CD4-positive, alpha-beta T cell treated with Interleukin-15 for 1 hour (primary cell): Measurements from ENCODE around the gene GSTK1.

Experiments
- DNase-seq: peaks from one replicate; pipeline ENCODE4 v3.0.0-alpha.2; 2020

The GSTK1 gene

GRCh38 chr7:143300959-143301935 is 38.0 kb downstream of the GSTK1 start:
- DNase-seq: peak; percentile 28

- no peak for DNase-seq
Observed at GRCh38 chr7:143303733-143304132, 40.5 kb downstream of the GSTK1 start.

- DNase-seq: no peak
Observed at GRCh38 chr7:143304938-143305337, 41.7 kb downstream of the GSTK1 start.

DNA sequence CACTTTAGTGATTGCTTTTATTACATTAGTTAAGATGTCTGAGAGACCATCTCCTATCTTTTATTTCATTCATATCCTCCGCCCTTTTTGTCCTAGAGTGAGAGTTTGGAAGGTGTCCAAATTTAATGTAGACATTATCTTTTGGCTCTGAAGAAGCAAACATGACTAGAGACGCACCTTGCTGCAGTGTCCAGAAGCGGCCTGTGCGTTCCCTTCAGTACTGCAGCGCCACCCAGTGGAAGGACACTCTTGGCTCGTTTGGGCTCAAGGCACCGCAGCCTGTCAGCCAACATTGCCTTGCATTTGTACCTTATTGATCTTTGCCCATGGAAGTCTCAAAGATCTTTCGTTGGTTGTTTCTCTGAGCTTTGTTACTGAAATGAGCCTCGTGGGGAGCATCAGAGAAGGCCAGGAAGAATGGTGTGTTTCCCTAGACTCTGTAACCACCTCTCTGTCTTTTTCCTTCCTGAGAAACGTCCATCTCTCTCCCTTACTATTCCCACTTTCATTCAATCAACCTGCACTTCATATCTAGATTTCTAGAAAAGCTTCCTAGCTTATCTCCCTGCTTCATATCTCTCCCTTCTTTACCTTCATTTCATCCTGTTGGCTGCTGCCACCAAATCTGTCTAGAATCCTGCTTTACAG is 42.3 kb downstream of the GSTK1 start:
- peak; percentile 70 for DNase-seq

GRCh38 chr7:143308632-143309031 is 45.4 kb downstream of the GSTK1 start:
- no peak for DNase-seq

DNA sequence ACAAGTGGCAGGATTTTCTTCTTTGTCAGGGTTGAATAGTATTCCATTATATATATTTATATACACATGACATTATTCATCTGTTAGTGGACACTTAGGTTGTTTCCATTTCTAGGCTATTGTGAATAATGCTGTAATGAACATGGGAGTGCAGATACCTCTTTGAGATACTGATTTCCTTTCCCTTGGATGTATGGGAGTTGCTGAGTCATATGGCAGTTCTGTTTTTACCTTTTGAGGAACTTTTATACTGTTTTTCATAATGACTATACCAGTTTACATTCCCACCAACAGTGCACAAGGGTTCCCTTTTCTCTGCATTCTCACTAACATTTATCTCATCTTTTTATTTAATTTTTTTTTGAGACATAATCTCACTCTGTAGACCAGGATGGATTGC is 50.9 kb downstream of the GSTK1 start:
- DNase-seq: no peak

DNA sequence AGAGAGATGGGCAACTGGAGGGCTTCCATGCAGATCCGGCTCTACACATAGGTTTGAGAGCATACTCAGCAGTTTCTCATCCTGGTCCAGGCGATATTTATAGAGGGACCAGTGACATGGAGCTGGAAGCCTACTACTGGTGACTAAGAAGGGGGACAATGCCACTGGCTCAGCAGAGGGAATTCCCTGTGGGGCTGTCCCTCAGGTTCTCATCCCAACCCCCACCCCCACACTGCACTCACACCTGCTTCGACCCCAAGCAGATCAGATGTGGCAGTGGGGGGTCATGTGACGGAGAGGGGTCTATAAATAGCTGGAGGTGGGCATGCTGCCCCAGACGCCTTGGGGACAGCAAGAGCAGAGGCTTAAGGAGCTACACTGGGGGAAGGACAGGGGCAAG is 52.5 kb downstream of the GSTK1 start, which contains the start of gene CLCN1:
Gene CLCN1 (plus strand): TSS at position 336 of the 400 bp plus-strand sequence. CDS start 102 bp downstream, outside the sequence.
- DNase-seq: no peak

GRCh38 chr7:143316492-143316891 is 53.3 kb downstream of the GSTK1 start:
- DNase-seq: no peak

GRCh38 chr7:143318661-143319060 is 55.4 kb downstream of the GSTK1 start:
- no peak for DNase-seq
